ENCODE measurements around the gene ZNF565.

- TF ChIP-seq POLR2A (IDR thresholded peaks at IDR 0.05), result no peak
- no peak for TF ChIP-seq CTCF (IDR thresholded peaks at IDR 0.05)
Measured at GRCh38 chr19:36160821-36161596, 53.5 kb downstream of the ZNF565 start.
